ENCODE data around the gene PRDM16.

PRDM16 gene

GRCh38 chr1:3192361-3192760 lies 123.4 kb downstream of the PRDM16 start:
- H3F3A ChIP-seq (ENCODE audit: insufficient read depth, low read length), result no peaks in the 10 kb centered on the region
- H3K27ac ChIP-seq (ENCODE audit: low read depth, low read length, poor library complexity, severe bottlenecking), result no peak overlapping the region
- H3K4me3 ChIP-seq (ENCODE audit: low read depth, low read length, poor library complexity, severe bottlenecking), result no peak overlapping the region
- no peaks in the 10 kb centered on the region for H3K27me3 ChIP-seq (ENCODE audit: insufficient read depth, low read length)
- H4K20me1 ChIP-seq (ENCODE audit: insufficient read depth, low read length), result no peaks in the 10 kb centered on the region
- H3K9me2 ChIP-seq (ENCODE audit: low read depth, low read length), result no peaks in the 10 kb centered on the region
- no peak overlapping the region for H3K9ac ChIP-seq (ENCODE audit: low read length)
- TF ChIP-seq EZH2 (IDR thresholded peaks at IDR 0.05; ENCODE audit: borderline replicate concordance, low read length) (no peak), CTCF (IDR thresholded peaks at IDR 0.05; ENCODE audit: low read length) (no peak)
- no peak overlapping the region for H3K4me2 ChIP-seq (ENCODE audit: low read length)
- no peak overlapping the region for H2AFZ ChIP-seq (ENCODE audit: low read length)
- no peaks in the 10 kb centered on the region for H3K9me3 ChIP-seq (ENCODE audit: low read length)
- no peaks in the 10 kb centered on the region for H3K4me1 ChIP-seq (ENCODE audit: insufficient read depth, low read length, severe bottlenecking)
- H3K36me3 ChIP-seq (ENCODE audit: insufficient read depth, low read length), result no peaks in the 10 kb centered on the region
- H3K79me2 ChIP-seq (ENCODE audit: insufficient read depth, low read length), result no peaks in the 10 kb centered on the region

- Histone ChIP-seq H3K36me3 (ENCODE audit: insufficient read depth, low read length) (no peaks in the 10 kb centered on the region), H3K4me2 (ENCODE audit: low read length) (no peak overlapping the region), H2AFZ (ENCODE audit: low read length) (no peak overlapping the region), H4K20me1 (ENCODE audit: insufficient read depth, low read length) (no peaks in the 10 kb centered on the region), H3K9me2 (ENCODE audit: low read depth, low read length) (no peaks in the 10 kb centered on the region), H3K4me3 (ENCODE audit: low read depth, low read length, poor library complexity, severe bottlenecking) (no peak overlapping the region), H3K9me3 (ENCODE audit: low read length) (no peaks in the 10 kb centered on the region), H3K79me2 (ENCODE audit: insufficient read depth, low read length) (no peaks in the 10 kb centered on the region), H3K27me3 (ENCODE audit: insufficient read depth, low read length) (no peaks in the 10 kb centered on the region), H3K9ac (ENCODE audit: low read length) (no peak overlapping the region), H3F3A (ENCODE audit: insufficient read depth, low read length) (no peaks in the 10 kb centered on the region), H3K27ac (ENCODE audit: low read depth, low read length, poor library complexity, severe bottlenecking) (no peak overlapping the region), H3K4me1 (ENCODE audit: insufficient read depth, low read length, severe bottlenecking) (no peaks in the 10 kb centered on the region)
- no peak for TF ChIP-seq EZH2 (IDR thresholded peaks at IDR 0.05; ENCODE audit: borderline replicate concordance, low read length)
- TF ChIP-seq CTCF (IDR thresholded peaks at IDR 0.05; ENCODE audit: low read length), result no peak
These were observed 123.8 kb downstream of the PRDM16 start for GRCh38 chr1:3192825-3193224.

GRCh38 chr1:3193811-3194210 lies 124.8 kb downstream of the PRDM16 start:
- H3K79me2 ChIP-seq (ENCODE audit: insufficient read depth, low read length), result no peaks in the 10 kb centered on the region
- no peaks in the 10 kb centered on the region for H3K27me3 ChIP-seq (ENCODE audit: insufficient read depth, low read length)
- H3K27ac ChIP-seq (ENCODE audit: low read depth, low read length, poor library complexity, severe bottlenecking), result no peak overlapping the region
- no peaks in the 10 kb centered on the region for H3K9me2 ChIP-seq (ENCODE audit: low read depth, low read length)
- H2AFZ ChIP-seq (ENCODE audit: low read length), result no peak overlapping the region
- no peak overlapping the region for H3K4me2 ChIP-seq (ENCODE audit: low read length)
- H3K9ac ChIP-seq (ENCODE audit: low read length), result no peak overlapping the region
- H4K20me1 ChIP-seq (ENCODE audit: insufficient read depth, low read length), result no peaks in the 10 kb centered on the region
- no peaks in the 10 kb centered on the region for H3K36me3 ChIP-seq (ENCODE audit: insufficient read depth, low read length)
- H3K9me3 ChIP-seq (ENCODE audit: low read length), result no peaks in the 10 kb centered on the region
- no peak for TF ChIP-seq EZH2 (IDR thresholded peaks at IDR 0.05; ENCODE audit: borderline replicate concordance, low read length)
- TF ChIP-seq CTCF (IDR thresholded peaks at IDR 0.05; ENCODE audit: low read length), result no peak
- H3K4me1 ChIP-seq (ENCODE audit: insufficient read depth, low read length, severe bottlenecking), result no peaks in the 10 kb centered on the region
- H3K4me3 ChIP-seq (ENCODE audit: low read depth, low read length, poor library complexity, severe bottlenecking), result no peak overlapping the region
- no peaks in the 10 kb centered on the region for H3F3A ChIP-seq (ENCODE audit: insufficient read depth, low read length)

Data from OCI-LY1 (cell line).